ENCODE data around the gene LCORL. TPM values are rescaled to one million over a fixed set of nuclear protein-coding genes. Genes with fewer than 3 reads are reported as not detected.
A peak's percentile ranks its signal among the peaks of the same experiment; 100 is the strongest.
"Not testable (repeated sequence)": the region's sequence is repeated elsewhere in the genome, so short reads cannot be mapped to it uniquely, and the experiment has no call there.

Gene LCORL
- polyA plus RNA-seq, 6 donors from 2014 or later = 8.0 to 20.2 (median 16.7) TPM

- Mint-ChIP-seq H3K27me3 (no peaks in the 10 kb centered on the region), H3K4me1 (no peaks in the 10 kb centered on the region), H3K36me3 (peaks cover 21 to 28% of the 10 kb centered on the region in 2 donors), H3K9me3 (no peaks in the 10 kb centered on the region), H3K4me3 (no peak overlapping the region), H3K27ac (peak overlapping the region in 1 of 6 donors; percentile 7)
- ATAC-seq (ENCODE audit: low read depth in 2 of 2) (no peak), DNase-seq (no peak)
Measured at GRCh38 chr4:17898553-17899055, 123.0 kb downstream of the LCORL start.

GRCh38 chr4:17895481-17895880 is 126.1 kb downstream of the LCORL start:
- no peak for ATAC-seq (ENCODE audit: low read depth in 2 of 2)
- Mint-ChIP-seq H3K27me3 (no peaks in the 10 kb centered on the region), H3K4me3 (no peak overlapping the region), H3K9me3 (no peaks in the 10 kb centered on the region), H3K4me1 (no peaks in the 10 kb centered on the region), H3K27ac (no peak overlapping the region), H3K36me3 (peaks cover 3 to 15% of the 10 kb centered on the region in 2 donors)
- DNase-seq = no peak

- ATAC-seq (ENCODE audit: low read depth in 2 of 2) (no peak), DNase-seq (no peak)
- Mint-ChIP-seq H3K27me3 (no peaks in the 10 kb centered on the region), H3K27ac (no peak overlapping the region), H3K9me3 (no peaks in the 10 kb centered on the region), H3K4me1 (no peaks in the 10 kb centered on the region), H3K4me3 (no peak overlapping the region), H3K36me3 (peaks cover 0 to 9% of the 10 kb centered on the region in 2 donors)
Measured at GRCh38 chr4:17894421-17894820, 127.1 kb downstream of the LCORL start.

- H3K4me1 Mint-ChIP-seq = no peaks in the 10 kb centered on the region
- no peak overlapping the region for H3K27ac Mint-ChIP-seq
- no peak for DNase-seq
- H3K4me3 Mint-ChIP-seq = no peak overlapping the region
- no peaks in the 10 kb centered on the region for H3K9me3 Mint-ChIP-seq
- H3K36me3 Mint-ChIP-seq = peaks cover 6 to 14% of the 10 kb centered on the region in 2 donors
- H3K27me3 Mint-ChIP-seq = no peaks in the 10 kb centered on the region
- no peak for ATAC-seq (ENCODE audit: low read depth in 2 of 2)
Measured at GRCh38 chr4:17889692-17890091, 131.9 kb downstream of the LCORL start.

GRCh38 chr4:17884511-17884910 is 137.0 kb downstream of the LCORL start:
- DNase-seq (no peak), ATAC-seq (ENCODE audit: low read depth in 2 of 2) (no peak)
- Mint-ChIP-seq H3K27me3 (no peaks in the 10 kb centered on the region), H3K36me3 (peaks cover 14 to 16% of the 10 kb centered on the region in 2 donors), H3K9me3 (no peaks in the 10 kb centered on the region), H3K4me3 (no peak overlapping the region), H3K27ac (no peak overlapping the region), H3K4me1 (no peaks in the 10 kb centered on the region)

- no peak overlapping the region for H3K4me3 Mint-ChIP-seq
- H3K9me3 Mint-ChIP-seq = no peaks in the 10 kb centered on the region
- H3K4me1 Mint-ChIP-seq = no peaks in the 10 kb centered on the region
- H3K27ac Mint-ChIP-seq = peak overlapping the region in 2 of 6 donors; percentile 23 to 46
- H3K27me3 Mint-ChIP-seq = no peaks in the 10 kb centered on the region
- no peak for DNase-seq
- H3K36me3 Mint-ChIP-seq = peaks cover 14 to 16% of the 10 kb centered on the region in 2 donors
- ATAC-seq (ENCODE audit: low read depth in 2 of 2) = no peak
Measured at GRCh38 chr4:17884063-17884462, 137.5 kb downstream of the LCORL start.

GRCh38 chr4:17877661-17878060 is 143.9 kb downstream of the LCORL start:
- no peaks in the 10 kb centered on the region for H3K9me3 Mint-ChIP-seq
- H3K4me3 Mint-ChIP-seq = no peak overlapping the region

GRCh38 chr4:17876943-17877342 is 144.6 kb downstream of the LCORL start:
- no peaks in the 10 kb centered on the region for H3K27me3 Mint-ChIP-seq
- peaks cover 8 to 10% of the 10 kb centered on the region in 2 donors for H3K36me3 Mint-ChIP-seq
- H3K4me3 Mint-ChIP-seq = no peak overlapping the region
- no peaks in the 10 kb centered on the region for H3K4me1 Mint-ChIP-seq
- H3K9me3 Mint-ChIP-seq = no peaks in the 10 kb centered on the region
- DNase-seq = no peak
- no peak overlapping the region for H3K27ac Mint-ChIP-seq
- ATAC-seq (ENCODE audit: low read depth in 2 of 2) = no peak

More at GRCh38 chr4:17877661-17878060, 143.9 kb downstream of the LCORL start:
- Mint-ChIP-seq H3K4me1 (no peaks in the 10 kb centered on the region), H3K36me3 (peaks cover 8 to 10% of the 10 kb centered on the region in 2 donors), H3K27me3 (no peaks in the 10 kb centered on the region), H3K27ac (no peak overlapping the region)
- ATAC-seq (ENCODE audit: low read depth in 2 of 2) = no peak
- no peak for DNase-seq

- Mint-ChIP-seq H3K27me3 (no peaks in the 10 kb centered on the region), H3K9me3 (no peaks in the 10 kb centered on the region)
- ATAC-seq (ENCODE audit: low read depth in 2 of 2) = no peak
Measured at GRCh38 chr4:17875402-17876070, 146.0 kb downstream of the LCORL start.

GRCh38 chr4:17869327-17869726 is 152.2 kb downstream of the LCORL start:
- Mint-ChIP-seq H3K27me3 (no peaks in the 10 kb centered on the region), H3K27ac (no peak overlapping the region), H3K9me3 (peaks cover 0 to 2% (median 0%) of the 10 kb centered on the region in 7 donors), H3K4me3 (no peak overlapping the region), H3K36me3 (peaks cover 0 to 5% of the 10 kb centered on the region in 2 donors), H3K4me1 (no peaks in the 10 kb centered on the region)
- no peak for DNase-seq
- ATAC-seq (ENCODE audit: low read depth in 2 of 2) = no peak

More at GRCh38 chr4:17875402-17876070, 146.0 kb downstream of the LCORL start:
- Mint-ChIP-seq H3K4me1 (no peaks in the 10 kb centered on the region), H3K4me3 (no peak overlapping the region), H3K27ac (no peak overlapping the region), H3K36me3 (peaks cover 8 to 10% of the 10 kb centered on the region in 2 donors)
- no peak for DNase-seq

GRCh38 chr4:17867276-17867675 is 154.3 kb downstream of the LCORL start:
- ATAC-seq (ENCODE audit: low read depth in 2 of 2) (no peak), DNase-seq (no peak)
- no peak overlapping the region for H3K4me3 Mint-ChIP-seq
- H3K27ac Mint-ChIP-seq = peak overlapping the region in 1 of 6 donors; percentile 46
- no peaks in the 10 kb centered on the region for H3K27me3 Mint-ChIP-seq
- peaks cover 2 to 12% of the 10 kb centered on the region in 2 donors for H3K36me3 Mint-ChIP-seq
- H3K4me1 Mint-ChIP-seq = no peaks in the 10 kb centered on the region
- peaks cover under 1 to 18% (median 10%) of the 10 kb centered on the region in 7 donors for H3K9me3 Mint-ChIP-seq

- no peak overlapping the region for H3K4me3 Mint-ChIP-seq
- ATAC-seq (ENCODE audit: low read depth in 2 of 2) = no peak
Measured at GRCh38 chr4:17866810-17867209, 154.7 kb downstream of the LCORL start.

GRCh38 chr4:17865866-17866363 is 155.6 kb downstream of the LCORL start:
- no peaks in the 10 kb centered on the region for H3K4me1 Mint-ChIP-seq
- H3K36me3 Mint-ChIP-seq = peaks cover 11 to 19% of the 10 kb centered on the region in 2 donors
- DNase-seq (no peak), ATAC-seq (ENCODE audit: low read depth in 2 of 2) (no peak)
- H3K9me3 Mint-ChIP-seq = peaks cover 8 to 27% (median 15%) of the 10 kb centered on the region in 7 donors
- no peaks in the 10 kb centered on the region for H3K27me3 Mint-ChIP-seq
- no peak overlapping the region for H3K27ac Mint-ChIP-seq
- H3K4me3 Mint-ChIP-seq = no peak overlapping the region

More at GRCh38 chr4:17866810-17867209, 154.7 kb downstream of the LCORL start:
- DNase-seq = no peak
- H3K36me3 Mint-ChIP-seq = peaks cover 6 to 16% of the 10 kb centered on the region in 2 donors
- no peaks in the 10 kb centered on the region for H3K27me3 Mint-ChIP-seq
- peaks cover 5 to 23% (median 15%) of the 10 kb centered on the region in 7 donors for H3K9me3 Mint-ChIP-seq
- peak overlapping the region in 1 of 6 donors; percentile 46 for H3K27ac Mint-ChIP-seq
- no peaks in the 10 kb centered on the region for H3K4me1 Mint-ChIP-seq

GRCh38 chr4:17861906-17862305 is 159.6 kb downstream of the LCORL start:
- H3K27ac Mint-ChIP-seq; DNase-seq; ATAC-seq (ENCODE audit: low read depth in 2 of 2); H3K27me3 Mint-ChIP-seq; H3K4me1 Mint-ChIP-seq; H3K4me3 Mint-ChIP-seq: not testable (repeated sequence)
- Mint-ChIP-seq H3K9me3 (peaks cover 8 to 43% (median 19%) of the 10 kb centered on the region in 7 donors), H3K36me3 (peaks cover 19 to 23% of the 10 kb centered on the region in 2 donors)
